SK-N-SH (cell line): ENCODE data around the gene GAPVD1. TPM values are rescaled to one million over a fixed set of nuclear protein-coding genes. Genes with fewer than 3 reads are reported as not detected.

ENCODE experiments used
- CTCF ChIA-PET: fragments of 300-600, 350-600 bp; formaldehyde crosslinking; extraction: SDS; loops from one replicate; lab custom pipeline; 2021; lab: Yijun Ruan, JAX
- POLR2A ChIA-PET: fragments of 350-600 bp; sonication (Branson Sonifier 250); formaldehyde crosslinking; extraction: SDS; loops from one replicate; lab custom pipeline; 2020; ENCODE audit warnings: antibody characterized with exemption, inconsistent platforms; lab: Yijun Ruan, JAX
- DNase-seq: peaks from one replicate; pipeline ENCODE4 v3.0.0; 2012
- H2AFZ ChIP-seq: fragments of 200-600 bp; sonication (generic); 2 replicates; pipeline ENCODE4 v1.8.1; 2016; ENCODE audit warnings: antibody characterized with exemption, mild to moderate bottlenecking, low read depth
- H3F3A ChIP-seq: fragments of 200-600 bp; sonication (generic); replicated peaks from 2 replicates; pipeline ENCODE3; 2016; ENCODE audit warnings: antibody characterized with exemption, mild to moderate bottlenecking; ENCODE audit not compliant: insufficient read depth
- H3K27ac ChIP-seq, 2 experiments: fragments of 200-500 bp in 1 of 2; fragments of 200-600 bp in 1 of 2; sonication (Bioruptor generic) in 1 of 2; sonication (generic), shearing (Covaris generic) in 1 of 2; 2 replicates each; pipeline versions ENCODE4 v1.5.1 to v1.6.1; 2014 to 2016; ENCODE audit warnings: low read depth in 2 of 2, inconsistent platforms in 1 of 2, low read length in 1 of 2, mild to moderate bottlenecking in 1 of 2, mixed read lengths in 1 of 2
- H3K27me3 ChIP-seq: fragments of 200-600 bp; sonication (generic), shearing (Covaris generic); 2 replicates; pipeline ENCODE4 v1.6.1; 2016; ENCODE audit warnings: mixed run types; ENCODE audit not compliant: insufficient read depth
- H3K36me3 ChIP-seq, 2 experiments: fragments of 200-500 bp in 1 of 2; fragments of 200-600 bp in 1 of 2; sonication (Bioruptor generic) in 1 of 2; sonication (generic) in 1 of 2; replicated peaks in 1 of 2; 2 replicates each; pipeline versions ENCODE3 to v1.5.1; 2014 to 2016; ENCODE audit warnings: low read length in 1 of 2, mild to moderate bottlenecking in 1 of 2; ENCODE audit not compliant: insufficient read depth in 2 of 2, control insufficient read depth in 1 of 2
- H3K4me1 ChIP-seq, 2 experiments: fragments of 200-500 bp in 1 of 2; fragments of 200-600 bp in 1 of 2; sonication (Bioruptor generic) in 1 of 2; sonication (generic), shearing (Covaris generic) in 1 of 2; 2 replicates each; pipeline versions ENCODE4 v1.5.1 to v1.6.1; 2014 to 2016; ENCODE audit warnings: low read depth in 1 of 2, low read length in 1 of 2, mixed run types in 1 of 2; ENCODE audit not compliant: insufficient read depth in 2 of 2, control insufficient read depth in 1 of 2
- H3K4me2 ChIP-seq: fragments of 200-600 bp; sonication (generic), shearing (Covaris generic); 2 replicates; pipeline ENCODE4 v1.6.1; 2017; ENCODE audit warnings: mixed run types
- H3K4me3 ChIP-seq, 2 experiments: fragments of 200-500 bp in 1 of 2; fragments of 200-600 bp in 1 of 2; sonication (Bioruptor generic) in 1 of 2; sonication (generic), shearing (Covaris generic) in 1 of 2; 2 replicates each; pipeline versions ENCODE4 v1.5.1 to v1.8.1; 2014 to 2016; ENCODE audit warnings: low read depth in 2 of 2, inconsistent platforms in 1 of 2, low read length in 1 of 2, mild to moderate bottlenecking in 1 of 2, mixed read lengths in 1 of 2, moderate library complexity in 1 of 2
- H3K79me2 ChIP-seq: fragments of 200-600 bp; sonication (generic); 2 replicates; pipeline ENCODE4 v1.8.1; 2017; ENCODE audit warnings: mild to moderate bottlenecking; ENCODE audit not compliant: insufficient read depth
- H3K9ac ChIP-seq: fragments of 200-600 bp; sonication (generic); 2 replicates; pipeline ENCODE4 v1.6.1; 2017; ENCODE audit warnings: mixed run types
- H3K9me2 ChIP-seq: fragments of 200-600 bp; sonication (generic); 2 replicates; pipeline ENCODE4 v1.6.1; 2017; ENCODE audit warnings: mixed run types
- H3K9me3 ChIP-seq: fragments of 200-600 bp; sonication (generic); 2 replicates; pipeline ENCODE4 v1.6.1; 2017; ENCODE audit warnings: mixed run types, mild to moderate bottlenecking, moderate library complexity
- H4K20me1 ChIP-seq: fragments of 200-600 bp; sonication (generic); 2 replicates; pipeline ENCODE4 v1.6.1; 2017; ENCODE audit warnings: mild to moderate bottlenecking, mixed run types; ENCODE audit not compliant: insufficient read depth
- ELF1 ChIP-seq: IDR thresholded peaks from 2 replicates; pipeline ENCODE4 v1.4.0; 2012
- EZH2phosphoT487 ChIP-seq: fragments of 200-600 bp; sonication (generic); IDR thresholded peaks from 2 replicates; pipeline ENCODE4 v1.6.1; 2017; ENCODE audit warnings: low read depth, mixed run types, mild to moderate bottlenecking, antibody characterized with exemption, moderate library complexity, borderline replicate concordance
- FOXM1 ChIP-seq: IDR thresholded peaks from 2 replicates; pipeline ENCODE4 v1.4.0; 2012; ENCODE audit warnings: low read depth, mild to moderate bottlenecking
- GABPA ChIP-seq: IDR thresholded peaks from 2 replicates; pipeline ENCODE4 v1.4.0; 2012; ENCODE audit warnings: low read depth, mild to moderate bottlenecking
- JUND ChIP-seq: IDR thresholded peaks from 2 replicates; pipeline ENCODE4 v1.4.0; 2012
- MEF2A ChIP-seq: IDR thresholded peaks from 2 replicates; pipeline ENCODE4 v1.4.0; 2012; ENCODE audit warnings: low read depth, borderline replicate concordance
- MXI1 ChIP-seq: IDR thresholded peaks from 2 replicates; pipeline ENCODE4 v1.6.1; 2012; ENCODE audit warnings: mild to moderate bottlenecking, low read depth, low read length, improper control_type of control experiment
- NFIC ChIP-seq: IDR thresholded peaks from 2 replicates; pipeline ENCODE4 v1.4.0; 2012; ENCODE audit warnings: borderline replicate concordance
- NRF1 ChIP-seq: IDR thresholded peaks from 2 replicates; pipeline ENCODE4 v1.6.1; 2012; ENCODE audit warnings: low read depth, mild to moderate bottlenecking, low read length
- RCOR1 ChIP-seq: fragments of 150-350 bp; IDR thresholded peaks from 2 replicates; pipeline ENCODE4 v1.6.1; 2017; ENCODE audit warnings: antibody characterized with exemption, low read length
- RFX5 ChIP-seq: IDR thresholded peaks from 2 replicates; pipeline ENCODE4 v1.6.1; 2012; ENCODE audit warnings: mild to moderate bottlenecking, improper control_type of control experiment, low read length
- RXRA ChIP-seq: IDR thresholded peaks from 2 replicates; pipeline ENCODE4 v1.4.0; 2012; ENCODE audit warnings: low read depth, mild to moderate bottlenecking, borderline replicate concordance
- SMC3 ChIP-seq: IDR thresholded peaks from 2 replicates; pipeline ENCODE4 v1.6.1; 2012; ENCODE audit warnings: low read depth, low read length, improper control_type of control experiment
- TAF1 ChIP-seq: IDR thresholded peaks from 2 replicates; pipeline ENCODE4 v1.6.1; 2012; ENCODE audit warnings: low read depth, mild to moderate bottlenecking, low read length, moderate library complexity, borderline replicate concordance
- TCF12 ChIP-seq: IDR thresholded peaks from 2 replicates; pipeline ENCODE4 v1.4.0; 2012
- TEAD4 ChIP-seq: IDR thresholded peaks from 2 replicates; pipeline ENCODE4 v1.4.0; 2012; ENCODE audit warnings: mild to moderate bottlenecking, borderline replicate concordance; ENCODE audit not compliant: insufficient read depth
- YY1 ChIP-seq: IDR thresholded peaks from 2 replicates; pipeline ENCODE4 v1.4.0; 2012; ENCODE audit warnings: low read depth, mild to moderate bottlenecking
- WGBS: methylation state at CpG from one replicate; pipeline ENCODE4 v1.1.6; 2017; ENCODE audit warnings: low lambda C conversion rate; 5-methylcytosine and 5-hydroxymethylcytosine counted together
- polyA plus RNA-seq, 3 experiments: library from polyadenylated mRNA; depleted of rRNA; stranded (reverse); fragments of >200 nt; gene quantifications; 2 replicates each; pipeline ENCODE4 v1.2.3, GENCODE V29; 2012
- TF ChIP-seq, protein P1 (sequence below): IDR thresholded peaks from 2 replicates; pipeline ENCODE4 v1.4.0; 2012; ENCODE audit warnings: low read depth
- TF ChIP-seq, protein P2 (sequence below): fragments of 150-350 bp; IDR thresholded peaks from 2 replicates; pipeline ENCODE4 v1.6.1; 2017; ENCODE audit warnings: antibody characterized with exemption, low read length, low read depth, borderline replicate concordance
- TF ChIP-seq, protein P3 (sequence below): IDR thresholded peaks from 2 replicates; pipeline ENCODE4 v1.4.0; 2012; ENCODE audit warnings: low read depth, borderline replicate concordance
- TF ChIP-seq, protein P4 (sequence below): fragments of 150-350 bp; IDR thresholded peaks from 2 replicates; pipeline ENCODE4 v1.6.1; 2016; ENCODE audit warnings: mild to moderate bottlenecking, low read depth, low read length

The GAPVD1 gene
- polyA plus RNA-seq, 1 of the 3 experiments (the other 2 are of a cell fraction), result 10.5 TPM

DNA sequence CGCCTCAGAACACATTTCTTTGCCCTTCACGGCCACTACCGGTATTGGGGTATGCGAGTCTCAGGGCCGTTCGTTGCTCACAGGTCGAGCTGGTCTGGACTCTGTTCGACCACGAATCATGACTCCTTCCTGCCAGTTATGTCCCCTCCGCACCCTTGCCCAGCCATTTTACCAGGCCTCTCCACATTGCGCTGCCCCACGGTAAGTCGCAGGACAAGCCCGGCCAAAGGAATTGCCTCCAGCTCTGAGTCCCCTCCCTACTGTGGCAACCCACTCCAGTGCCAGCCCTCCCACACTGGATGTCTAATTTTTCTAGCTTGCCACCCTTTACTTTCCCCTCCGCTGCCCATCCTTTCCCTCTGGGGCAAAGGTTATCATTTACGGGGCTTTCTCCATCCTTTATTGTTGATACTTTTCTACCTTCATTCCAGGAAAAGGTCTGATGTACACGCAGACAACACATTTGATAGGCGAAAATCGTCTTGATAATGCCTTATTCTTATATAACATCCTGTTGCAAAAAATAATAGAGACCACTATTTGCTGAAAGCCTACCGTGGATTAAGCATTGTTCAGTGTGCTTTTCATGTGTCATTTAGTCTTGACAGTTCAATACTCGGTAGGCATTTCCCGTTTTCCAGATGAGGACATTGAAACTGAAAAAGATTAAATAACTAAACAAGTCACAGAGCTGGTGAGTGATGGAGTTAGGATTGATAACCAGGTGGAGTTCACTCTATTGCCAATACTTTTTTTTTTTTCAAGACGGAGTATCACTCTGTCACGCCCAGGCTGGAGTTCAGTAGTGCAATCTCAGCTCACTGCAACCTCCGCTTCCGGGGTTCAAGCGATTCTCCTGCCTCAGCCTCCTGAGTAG, 19.5 kb upstream of the GAPVD1 start:
- ChIA-PET CTCF (interaction anchor here (0.7 to 3.0 kb wide), 3 partner anchors 14 to 121 kb away, joined by 3 to 8 read pairs (median 6); partner anchors contain the start of gene GAPVD1), POLR2A (interaction anchor here (0.5 to 2.7 kb wide), 23 partner anchors 7 to 1307 kb away, joined by 3 to 35 read pairs (median 4); partner anchors contain the start of genes GAPVD1, MVB12B and RABEPK)
- H3K9ac ChIP-seq, result peak overlapping the region; percentile 96
- TF ChIP-seq MEF2A, result no peak
- TF ChIP-seq, protein P1, sequence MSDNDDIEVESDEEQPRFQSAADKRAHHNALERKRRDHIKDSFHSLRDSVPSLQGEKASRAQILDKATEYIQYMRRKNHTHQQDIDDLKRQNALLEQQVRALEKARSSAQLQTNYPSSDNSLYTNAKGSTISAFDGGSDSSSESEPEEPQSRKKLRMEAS, result 0 out of 2 replicates have a peak, but pooled peaks have one; percentile 11
- peaks cover 39% of the 10 kb centered on the region for H4K20me1 ChIP-seq
- no peaks in the 10 kb centered on the region for H3K9me2 ChIP-seq
- H3K9me3 ChIP-seq, result no peaks in the 10 kb centered on the region
- peak overlapping the region; percentile 93 for H3K4me2 ChIP-seq
- peaks cover 41% of the 10 kb centered on the region for H3F3A ChIP-seq
- 20% methylated on average over 26 of the region's 27 CpGs for WGBS
- H3K4me1 ChIP-seq, result peaks cover 17 to 34% of the 10 kb centered on the region in 2 experiments
- H3K79me2 ChIP-seq, result peaks cover 51% of the 10 kb centered on the region
- peak overlapping the region; percentile 76 to 83 for H3K4me3 ChIP-seq
- peak overlapping the region; percentile 90 to 94 for H3K27ac ChIP-seq
- H3K36me3 ChIP-seq, result peaks cover 29 to 35% of the 10 kb centered on the region in 2 experiments
- H3K27me3 ChIP-seq, result no peaks in the 10 kb centered on the region
- peak; percentile 53 for DNase-seq
- H2AFZ ChIP-seq, result no peak overlapping the region

DNA sequence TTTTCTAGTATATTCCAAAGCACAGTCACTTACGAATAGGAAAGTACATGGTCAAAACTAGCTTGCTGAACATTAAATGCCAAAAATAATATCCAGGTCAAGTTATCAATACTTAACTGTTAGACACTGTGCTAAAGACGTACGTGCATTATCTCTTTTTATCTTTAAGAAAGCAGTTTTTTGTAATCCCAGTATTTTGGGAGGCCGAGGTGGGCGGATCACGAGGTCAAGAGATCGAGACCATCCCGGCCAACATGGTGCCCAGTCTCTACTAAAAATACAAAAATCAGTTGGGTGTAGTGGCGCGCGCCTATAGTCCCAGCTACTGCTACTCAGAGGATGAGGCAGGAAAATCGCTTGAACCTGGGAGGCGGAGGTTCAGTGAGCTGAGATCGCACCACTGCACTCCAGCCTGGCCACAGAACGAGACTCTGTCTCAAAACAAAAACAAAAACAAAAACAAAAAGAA, 17.8 kb upstream of the GAPVD1 start:
- H3F3A ChIP-seq, result peaks cover 28% of the 10 kb centered on the region
- no peaks in the 10 kb centered on the region for H3K27me3 ChIP-seq
- ChIA-PET POLR2A (no interaction called here), CTCF (interaction anchor here (3.0 kb wide), 1 partner anchor 12 kb away, joined by 8 read pairs; no protein-coding TSS in a partner anchor)
- H4K20me1 ChIP-seq, result peaks cover 21% of the 10 kb centered on the region
- WGBS, result 96% methylated on average over 15 of the region's 15 CpGs
- peaks cover 33% of the 10 kb centered on the region for H3K79me2 ChIP-seq
- peaks cover 9 to 18% of the 10 kb centered on the region in 2 experiments for H3K4me1 ChIP-seq
- H3K9me3 ChIP-seq, result no peaks in the 10 kb centered on the region
- 0 out of 2 replicates have a peak overlapping the region, but pooled peaks have one; percentile 37 for H2AFZ ChIP-seq
- no peak overlapping the region for H3K4me2 ChIP-seq
- H3K27ac ChIP-seq, result peak overlapping the region in 1 of 2 experiments; percentile 94; a peak in 3 of 4 replicates
- H3K9ac ChIP-seq, result peak overlapping the region; percentile 21; the same call in 1 of the 2 replicates
- H3K9me2 ChIP-seq, result no peaks in the 10 kb centered on the region
- no peak overlapping the region for H3K4me3 ChIP-seq
- DNase-seq, result no peak
- TF ChIP-seq TAF1 (no peak), YY1 (no peak), RCOR1 (no peak), GABPA (no peak), MXI1 (no peak), RFX5 (no peak), TEAD4 (no peak), SMC3 (no peak), EZH2phosphoT487 (no peak), NFIC (no peak), MEF2A (no peak), JUND (no peak), NRF1 (no peak), ELF1 (no peak), RXRA (no peak), FOXM1 (no peak), TCF12 (no peak)
- TF ChIP-seq, protein P2, sequence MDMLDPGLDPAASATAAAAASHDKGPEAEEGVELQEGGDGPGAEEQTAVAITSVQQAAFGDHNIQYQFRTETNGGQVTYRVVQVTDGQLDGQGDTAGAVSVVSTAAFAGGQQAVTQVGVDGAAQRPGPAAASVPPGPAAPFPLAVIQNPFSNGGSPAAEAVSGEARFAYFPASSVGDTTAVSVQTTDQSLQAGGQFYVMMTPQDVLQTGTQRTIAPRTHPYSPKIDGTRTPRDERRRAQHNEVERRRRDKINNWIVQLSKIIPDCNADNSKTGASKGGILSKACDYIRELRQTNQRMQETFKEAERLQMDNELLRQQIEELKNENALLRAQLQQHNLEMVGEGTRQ, result no peak
- TF ChIP-seq, protein P3, sequence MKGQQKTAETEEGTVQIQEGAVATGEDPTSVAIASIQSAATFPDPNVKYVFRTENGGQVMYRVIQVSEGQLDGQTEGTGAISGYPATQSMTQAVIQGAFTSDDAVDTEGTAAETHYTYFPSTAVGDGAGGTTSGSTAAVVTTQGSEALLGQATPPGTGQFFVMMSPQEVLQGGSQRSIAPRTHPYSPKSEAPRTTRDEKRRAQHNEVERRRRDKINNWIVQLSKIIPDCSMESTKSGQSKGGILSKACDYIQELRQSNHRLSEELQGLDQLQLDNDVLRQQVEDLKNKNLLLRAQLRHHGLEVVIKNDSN, result no peak
- TF ChIP-seq, protein P4, sequence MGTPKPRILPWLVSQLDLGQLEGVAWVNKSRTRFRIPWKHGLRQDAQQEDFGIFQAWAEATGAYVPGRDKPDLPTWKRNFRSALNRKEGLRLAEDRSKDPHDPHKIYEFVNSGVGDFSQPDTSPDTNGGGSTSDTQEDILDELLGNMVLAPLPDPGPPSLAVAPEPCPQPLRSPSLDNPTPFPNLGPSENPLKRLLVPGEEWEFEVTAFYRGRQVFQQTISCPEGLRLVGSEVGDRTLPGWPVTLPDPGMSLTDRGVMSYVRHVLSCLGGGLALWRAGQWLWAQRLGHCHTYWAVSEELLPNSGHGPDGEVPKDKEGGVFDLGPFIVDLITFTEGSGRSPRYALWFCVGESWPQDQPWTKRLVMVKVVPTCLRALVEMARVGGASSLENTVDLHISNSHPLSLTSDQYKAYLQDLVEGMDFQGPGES, result no peak
- peaks cover 14 to 18% of the 10 kb centered on the region in 2 experiments for H3K36me3 ChIP-seq
